Endothelial cell of umbilical vein (primary cell): ENCODE data around the gene ELAC2. TPM values are rescaled to one million over a fixed set of nuclear protein-coding genes. Genes with fewer than 3 reads are reported as not detected.

Source experiments
- BruUV-seq: library from RNA; stranded (reverse); fragments of 400-500 nt; replicated peaks from 2 replicates; lab custom pipeline; 2021; lab: Mats Ljungman, UMichigan
- CTCF ChIA-PET: fragments of 300-600, 350-600 bp; sonication (Branson Sonifier 250); formaldehyde crosslinking; loops from one replicate; lab custom pipeline; 2021; ENCODE audit warnings: antibody characterized with exemption, inconsistent platforms; lab: Charles Lee
- POLR2A ChIA-PET: fragments of 300-600, 350-600 bp; sonication (Branson Sonifier 250); formaldehyde crosslinking; loops from one replicate; lab custom pipeline; 2021; ENCODE audit warnings: antibody characterized with exemption, inconsistent platforms; lab: Charles Lee
- DNase-seq: peaks from one replicate; pipeline ENCODE4 v3.0.0-alpha.2; 2011; ENCODE audit warnings: low read depth, low spot score
- FAIRE-seq: peaks from 2 replicates; lab custom pipeline; 2011; peaks lifted over from hg19 to GRCh38; lab: Jason Lieb, UNC
- H2AFZ ChIP-seq: 2 replicates; pipeline ENCODE4 v1.6.0; 2012; ENCODE audit warnings: low read depth, low read length, control low read depth, inconsistent platforms
- H3K27ac ChIP-seq: 2 replicates; pipeline ENCODE4 v1.5.1; 2011; ENCODE audit warnings: low read depth, mild to moderate bottlenecking, control low read depth, low read length, moderate library complexity; ENCODE audit not compliant: insufficient read depth
- H3K27me3 ChIP-seq, 2 experiments: 2 replicates each; pipeline versions ENCODE4 v1.6.0 to v1.6.1; 2011; ENCODE audit warnings: low read length in 2 of 2, mixed read lengths in 1 of 2; ENCODE audit not compliant: control insufficient read depth in 2 of 2, insufficient read depth in 2 of 2
- H3K36me3 ChIP-seq, 2 experiments: 2 replicates in 1 of 2; 3 replicates in 1 of 2; pipeline ENCODE4 v1.5.1; 2011; ENCODE audit warnings: low read length in 2 of 2, mild to moderate bottlenecking in 1 of 2, moderate library complexity in 1 of 2; ENCODE audit not compliant: control insufficient read depth in 2 of 2, insufficient read depth in 2 of 2; ENCODE audit errors: extremely low read depth in 1 of 2
- H3K4me1 ChIP-seq: 3 replicates; pipeline ENCODE4 v1.5.1; 2011; ENCODE audit warnings: mild to moderate bottlenecking, low read length; ENCODE audit not compliant: control insufficient read depth, insufficient read depth; ENCODE audit errors: extremely low read depth
- H3K4me2 ChIP-seq: 2 replicates; pipeline ENCODE4 v1.6.1; 2011; ENCODE audit warnings: low read length, control low read depth, mixed read lengths; ENCODE audit not compliant: insufficient read depth
- H3K4me3 ChIP-seq, 3 experiments: fragments of 200-600 bp in 1 of 3; sonication (generic), shearing (Covaris generic) in 1 of 3; replicated peaks in 1 of 3; 2 replicates each; pipeline ENCODE4 v1.5.1; 2011 to 2016; ENCODE audit warnings: control low read depth in 3 of 3, low read length in 3 of 3, mild to moderate bottlenecking in 2 of 3, inconsistent platforms in 1 of 3, low read depth in 1 of 3, moderate library complexity in 1 of 3; ENCODE audit not compliant: insufficient read depth in 1 of 3
- H3K79me2 ChIP-seq: 2 replicates; pipeline ENCODE4 v1.6.0; 2012; ENCODE audit warnings: low read length, inconsistent platforms; ENCODE audit not compliant: control insufficient read depth, insufficient read depth
- H3K9ac ChIP-seq: replicated peaks from 2 replicates; pipeline ENCODE3; 2011; ENCODE audit warnings: low read length, control low read depth; ENCODE audit not compliant: insufficient read depth; ENCODE audit errors: extremely low read depth
- H3K9me1 ChIP-seq: replicated peaks from 3 replicates; pipeline ENCODE4 v1.6.0; 2011; ENCODE audit warnings: mild to moderate bottlenecking, low read length; ENCODE audit not compliant: control insufficient read depth, insufficient read depth; ENCODE audit errors: extremely low read depth
- H3K9me3 ChIP-seq: replicated peaks from 2 replicates; pipeline ENCODE4 v1.5.1; 2012; ENCODE audit warnings: low read length, inconsistent platforms; ENCODE audit not compliant: control insufficient read depth, insufficient read depth
- H4K20me1 ChIP-seq: replicated peaks from 2 replicates; pipeline ENCODE3; 2011; ENCODE audit warnings: mild to moderate bottlenecking, low read length; ENCODE audit not compliant: control insufficient read depth, insufficient read depth; ENCODE audit errors: extremely low read depth
- CTCF ChIP-seq, 2 donors: IDR thresholded peaks; 1 replicate in 1 of 2; 2 replicates in 1 of 2; pipeline ENCODE4 v1.5.1; 2011; ENCODE audit warnings: low read length in 2 of 2, mild to moderate bottlenecking in 2 of 2, moderate library complexity in 2 of 2, control low read depth in 1 of 2, inconsistent platforms in 1 of 2, low read depth in 1 of 2; ENCODE audit not compliant: insufficient read depth in 1 of 2; ENCODE audit errors: extremely low read depth in 1 of 2
- EZH2 ChIP-seq: IDR thresholded peaks from 2 replicates; pipeline ENCODE4 v1.6.1; 2012; ENCODE audit warnings: borderline replicate concordance, low read depth, mild to moderate bottlenecking, moderate library complexity, low read length, inconsistent platforms; ENCODE audit not compliant: severe bottlenecking
- FOS ChIP-seq: IDR thresholded peaks from 2 replicates; pipeline ENCODE4 v1.6.1; 2011; ENCODE audit warnings: mild to moderate bottlenecking, low read length, moderate library complexity, borderline replicate concordance; ENCODE audit not compliant: insufficient read depth
- GATA2 ChIP-seq: IDR thresholded peaks from 2 replicates; pipeline ENCODE4 v1.7.0; 2011; ENCODE audit warnings: low read depth, mild to moderate bottlenecking, moderate library complexity, mixed read lengths, low read length; ENCODE audit not compliant: insufficient read length, insufficient read depth
- JUN ChIP-seq: IDR thresholded peaks from 2 replicates; pipeline ENCODE4 v1.6.1; 2011; ENCODE audit warnings: borderline replicate concordance, low read depth; ENCODE audit not compliant: insufficient read length, insufficient read depth
- MAX ChIP-seq: IDR thresholded peaks from 2 replicates; pipeline ENCODE4 v1.6.1; 2011; ENCODE audit not compliant: insufficient read depth, insufficient read length
- MYC ChIP-seq: IDR thresholded peaks from one replicate; pipeline ENCODE4 v1.6.1; 2011; ENCODE audit warnings: mild to moderate bottlenecking, low read depth, low read length
- POLR2A ChIP-seq: IDR thresholded peaks from 2 replicates; pipeline ENCODE4 v1.6.1; 2012; ENCODE audit warnings: low read depth, mild to moderate bottlenecking, control low read depth, low read length
- POLR2AphosphoS5 ChIP-seq: IDR thresholded peaks from 2 replicates; pipeline ENCODE4 v1.6.1; 2012; ENCODE audit warnings: low read depth, mild to moderate bottlenecking, control low read depth, low read length, moderate library complexity; ENCODE audit not compliant: insufficient read depth
- dilution Hi-C: fragments of 300-500 bp; cut with MboI; formaldehyde crosslinking; loops from one replicate; pipeline ENCODE4 v1.15.0; 2019; ENCODE audit warnings: low sequenced_read_pairs; ENCODE audit not compliant: extremely low pct_ligation_motif_present
- intact Hi-C: fragments of 100-400 bp; cut with micrococcal nuclease; formaldehyde crosslinking; loops from one replicate; pipeline ENCODE4 v1.10.0; 2022
- polyA plus RNA-seq, 4 experiments: library from polyadenylated mRNA; depleted of rRNA in 3 of 4; stranded (reverse) in 3 of 4; unstranded in 1 of 4; fragments of >200 nt; gene quantifications; 2 replicates each; pipeline versions ENCODE4 v1.2.1 to v1.2.3, GENCODE V29; 2011 to 2012; ENCODE audit warnings: missing spikeins in 1 of 4
- total RNA-seq: library from RNA; stranded (reverse); gene quantifications from 2 replicates; pipeline ENCODE4 v1.2.3, GENCODE V29; 2021

Gene ELAC2
- total and polyA plus RNA-seq, 2 donors (not counting 3 experiments of a cell fraction or from before 2014, with no cell fraction given), result 64.8 to 75.9 TPM

DNA sequence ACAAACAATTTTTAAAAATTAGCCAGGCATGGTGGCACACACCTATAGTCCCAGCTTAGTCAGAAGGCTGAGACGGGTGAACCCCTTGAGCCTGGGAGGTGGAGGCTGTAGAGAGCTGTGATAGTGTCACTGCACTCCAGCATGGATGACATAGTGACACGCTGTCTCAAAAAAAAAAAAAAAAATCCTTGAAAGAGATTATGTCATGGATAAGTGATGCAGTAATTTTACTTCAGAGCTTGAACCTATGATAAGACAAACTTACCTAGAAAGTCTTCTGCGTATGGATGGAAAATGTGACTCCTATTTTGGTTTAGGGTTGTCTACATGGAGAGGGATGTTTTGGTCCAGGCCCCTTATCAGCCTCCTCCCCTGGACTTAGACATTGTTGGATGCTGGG is 51.8 kb downstream of the ELAC2 start:
- Histone ChIP-seq H4K20me1 (no peaks in the 10 kb centered on the region), H3K27me3 (no peaks in the 10 kb centered on the region), H3K4me1 (no peaks in the 10 kb centered on the region), H3K9me3 (no peaks in the 10 kb centered on the region), H3K36me3 (no peaks in the 10 kb centered on the region), H3K9me1 (no peaks in the 10 kb centered on the region), H3K9ac (no peak overlapping the region), H3K27ac (no peak overlapping the region), H2AFZ (no peak overlapping the region), H3K4me3 (no peak overlapping the region), H3K79me2 (no peaks in the 10 kb centered on the region), H3K4me2 (no peak overlapping the region)
- ChIA-PET POLR2A (no interaction called here), CTCF (no interaction called here)
- intact Hi-C loops (no loop called here), dilution Hi-C loops (loop anchor here (25.0 kb wide), 1 partner anchor 104 kb away; no protein-coding TSS in a partner anchor)
- TF ChIP-seq FOS (no peak), POLR2AphosphoS5 (no peak), JUN (no peak), CTCF (IDR thresholded peaks at IDR 0.05; ENCODE audit: extremely low read depth in 1 of 2, insufficient read depth in 1 of 2, low read depth in 1 of 2, low read length in 2 of 2) (no peak)
- BruUV-seq, result no TSS peak
- DNase-seq (no peak), FAIRE-seq (no peak)

- Histone ChIP-seq H3K79me2 (no peaks in the 10 kb centered on the region), H2AFZ (no peak overlapping the region), H3K4me3 (no peak overlapping the region), H3K9me3 (no peaks in the 10 kb centered on the region), H3K36me3 (no peaks in the 10 kb centered on the region), H3K27me3 (no peaks in the 10 kb centered on the region), H4K20me1 (no peaks in the 10 kb centered on the region), H3K9me1 (no peaks in the 10 kb centered on the region), H3K9ac (no peak overlapping the region), H3K4me2 (no peak overlapping the region), H3K4me1 (no peaks in the 10 kb centered on the region), H3K27ac (no peak overlapping the region)
- TF ChIP-seq FOS (no peak), JUN (no peak), CTCF (IDR thresholded peaks at IDR 0.05; ENCODE audit: extremely low read depth in 1 of 2, insufficient read depth in 1 of 2, low read depth in 1 of 2, low read length in 2 of 2) (no peak), POLR2AphosphoS5 (no peak), POLR2A (no peak), EZH2 (no peak), MAX (no peak), MYC (no peak), GATA2 (no peak)
- ChIA-PET CTCF (no interaction called here), POLR2A (no interaction called here)
- DNase-seq, result no peak
- no peak for FAIRE-seq
- intact Hi-C loops (no loop called here), dilution Hi-C loops (loop anchor here (25.0 kb wide), 1 partner anchor 103 kb away; no protein-coding TSS in a partner anchor)
- no TSS peak for BruUV-seq
Observed at GRCh38 chr17:12964840-12965239, 53.0 kb downstream of the ELAC2 start.
